Gastrocnemius medialis (tissue), 4 donors: ENCODE results near the gene ALOX5AP. TPM values are rescaled to one million over a fixed set of nuclear protein-coding genes. Genes with fewer than 3 reads are reported as not detected.

ENCODE experiments used
- ATAC-seq, 2 donors: fragments of 150-250 bp; one replicate each; pipeline ENCODE4 v1.9.1; 2016
- DNase-seq, 2 donors: peaks; one replicate each; pipeline ENCODE4 v3.0.0-alpha.2; 2019
- H3K27ac ChIP-seq, 4 donors: fragments of 200-600 bp; sonication (generic); 1 replicate in 1 of 4; 2 replicates in 3 of 4; pipeline ENCODE4 v1.5.1; 2016 to 2018; ENCODE audit warnings: mild to moderate bottlenecking in 2 of 4, moderate library complexity in 1 of 4
- H3K27me3 ChIP-seq, 3 donors: fragments of 200-600 bp; sonication (generic) in 2 of 3; 1 replicate in 1 of 3; 2 replicates in 2 of 3; pipeline versions ENCODE4 v1.5.1 to v1.6.0; 2016 to 2019; ENCODE audit warnings: mild to moderate bottlenecking in 1 of 3, moderate library complexity in 1 of 3
- H3K36me3 ChIP-seq, 2 donors: fragments of 200-600 bp; sonication (generic) in 1 of 2; one replicate each; pipeline ENCODE4 v1.5.1; 2017 to 2018
- H3K4me1 ChIP-seq, 2 donors: fragments of 200-600 bp; sonication (generic) in 1 of 2; one replicate each; pipeline ENCODE4 v1.5.1; 2016 to 2017; ENCODE audit warnings: mild to moderate bottlenecking in 2 of 2
- H3K4me3 ChIP-seq, 4 donors: fragments of 200-600 bp; sonication (generic) in 3 of 4; 1 replicate in 1 of 4; 2 replicates in 3 of 4; pipeline ENCODE4 v1.5.1; 2016 to 2019; ENCODE audit warnings: mild to moderate bottlenecking in 2 of 4
- H3K9me3 ChIP-seq, 3 donors: fragments of 200-600 bp; sonication (generic) in 2 of 3; 1 replicate in 1 of 3; 2 replicates in 2 of 3; pipeline ENCODE4 v1.5.1; 2016 to 2019
- CTCF ChIP-seq, 5 experiments: fragments of 450-650 bp in 3 of 5; fragments of 200-600 bp in 2 of 5; sonication (generic) in 2 of 5; IDR thresholded peaks in 4 of 5; conservative IDR thresholded peaks in 1 of 5; 1 replicate in 4 of 5; 2 replicates in 1 of 5; pipeline ENCODE4 v1.5.1; 2016 to 2019; ENCODE audit warnings: antibody characterized with exemption in 5 of 5, mild to moderate bottlenecking in 3 of 5, moderate library complexity in 3 of 5
- POLR2A ChIP-seq, 2 donors: fragments of 450-650 bp; IDR thresholded peaks; one replicate each; pipeline ENCODE4 v1.6.1; 2017; ENCODE audit warnings: antibody characterized with exemption in 2 of 2, mild to moderate bottlenecking in 2 of 2, moderate library complexity in 2 of 2
- in situ Hi-C, 4 donors: fragments of 200-750 bp; cut with MboI; loops; one replicate each; pipeline versions ENCODE4 v1.15.0 to v1.8.0; 2017; ENCODE audit warnings: low sequenced_read_pairs in 4 of 4
- intact Hi-C: fragments of 100-400 bp; cut with DNase I; formaldehyde crosslinking; loops from one replicate; pipeline ENCODE4 v1.15.1; 2023; ENCODE audit warnings: low total_unique reads
- total RNA-seq, 4 donors: library from RNA; depleted of rRNA; stranded (reverse); fragments of >200 nt; gene quantifications; one replicate each; pipeline versions ENCODE4 v1.1.0 to v1.2.3, GENCODE V29; 2016

Gene ALOX5AP
- total RNA-seq, 4 donors from 2014 or later: 5.3 to 9.1 (median 7.1) TPM

- in situ Hi-C loops: loop anchor here in 1 of 4 donors (25.0 kb wide), 1 partner anchor 661 kb away; no protein-coding TSS in a partner anchor
Measured at GRCh38 chr13:30797847-30798535, 62.6 kb downstream of the ALOX5AP start.

GRCh38 chr13:30798776-30799355 lies 63.5 kb downstream of the ALOX5AP start:
- in situ Hi-C loops (loop anchor here in 1 of 4 donors (25.0 kb wide), 1 partner anchor 662 kb away; no protein-coding TSS in a partner anchor), intact Hi-C loops (no loop called here)
- Histone ChIP-seq H3K27me3 (no peaks in the 10 kb centered on the region), H3K36me3 (no peaks in the 10 kb centered on the region), H3K4me1 (peaks cover 6 to 12% of the 10 kb centered on the region in 2 donors), H3K4me3 (no peak overlapping the region), H3K9me3 (no peaks in the 10 kb centered on the region), H3K27ac (no peak overlapping the region)
- DNase-seq (no peak), ATAC-seq (no peak)
- no peak for TF ChIP-seq POLR2A (IDR thresholded peaks at IDR 0.05)

More at GRCh38 chr13:30797847-30798535, 62.6 kb downstream of the ALOX5AP start:
- H3K27me3 ChIP-seq: no peaks in the 10 kb centered on the region
- H3K9me3 ChIP-seq: no peaks in the 10 kb centered on the region
- DNase-seq (no peak), ATAC-seq (no peak)
- H3K36me3 ChIP-seq: no peaks in the 10 kb centered on the region
- H3K4me1 ChIP-seq: peaks cover 4 to 7% of the 10 kb centered on the region in 2 donors
- H3K4me3 ChIP-seq: no peak overlapping the region
- intact Hi-C loops: no loop called here
- TF ChIP-seq POLR2A (IDR thresholded peaks at IDR 0.05): no peak
- TF ChIP-seq CTCF (IDR thresholded peaks at IDR 0.05 in 4 of 5, conservative IDR thresholded peaks at IDR 0.05 in 1 of 5): no peak
- H3K27ac ChIP-seq: no peak overlapping the region

- H3K27ac ChIP-seq: no peak overlapping the region
- intact Hi-C loops (no loop called here), in situ Hi-C loops (loop anchor here in 1 of 4 donors (25.0 kb wide), 1 partner anchor 662 kb away; no protein-coding TSS in a partner anchor)
- H3K27me3 ChIP-seq: no peaks in the 10 kb centered on the region
- ATAC-seq (no peak), DNase-seq (no peak)
- H3K9me3 ChIP-seq: no peaks in the 10 kb centered on the region
- H3K36me3 ChIP-seq: no peaks in the 10 kb centered on the region
- H3K4me3 ChIP-seq: no peak overlapping the region
- peaks cover 6 to 17% of the 10 kb centered on the region in 2 donors for H3K4me1 ChIP-seq
- no peak for TF ChIP-seq CTCF (IDR thresholded peaks at IDR 0.05 in 4 of 5, conservative IDR thresholded peaks at IDR 0.05 in 1 of 5)
- no peak for TF ChIP-seq POLR2A (IDR thresholded peaks at IDR 0.05)
Measured at GRCh38 chr13:30799356-30799824, 64.0 kb downstream of the ALOX5AP start.

GRCh38 chr13:30800107-30800506 lies 64.8 kb downstream of the ALOX5AP start:
- in situ Hi-C loops: loop anchor here in 3 of 4 donors (10.0 to 25.0 kb wide), 2 partner anchors 115 to 663 kb away; no protein-coding TSS in a partner anchor
- Histone ChIP-seq H3K4me3 (no peak overlapping the region), H3K27me3 (no peaks in the 10 kb centered on the region), H3K9me3 (no peaks in the 10 kb centered on the region), H3K27ac (no peak overlapping the region), H3K4me1 (peaks cover 6 to 20% of the 10 kb centered on the region in 2 donors), H3K36me3 (no peaks in the 10 kb centered on the region)
- ATAC-seq (no peak), DNase-seq (no peak)
- intact Hi-C loops: loop anchor here (5.0 to 10.0 kb wide), 5 partner anchors 245 to 545 kb away; partner anchors contain the start of genes HMGB1 and UBE2L5
- no peak for TF ChIP-seq POLR2A (IDR thresholded peaks at IDR 0.05)
- no peak for TF ChIP-seq CTCF (IDR thresholded peaks at IDR 0.05 in 4 of 5, conservative IDR thresholded peaks at IDR 0.05 in 1 of 5)

GRCh38 chr13:30802501-30802900 lies 67.2 kb downstream of the ALOX5AP start:
- Histone ChIP-seq H3K4me3 (peak overlapping the region in 2 of 4 donors; percentile 55 to 72), H3K27me3 (no peaks in the 10 kb centered on the region), H3K27ac (peak overlapping the region in 1 of 4 donors; percentile 55), H3K36me3 (no peaks in the 10 kb centered on the region), H3K9me3 (no peaks in the 10 kb centered on the region), H3K4me1 (peaks cover 0 to 16% of the 10 kb centered on the region in 2 donors)
- TF ChIP-seq CTCF (IDR thresholded peaks at IDR 0.05 in 4 of 5, conservative IDR thresholded peaks at IDR 0.05 in 1 of 5) (no peak), POLR2A (IDR thresholded peaks at IDR 0.05) (no peak)
- DNase-seq (no peak), ATAC-seq (peak; percentile 4 to 9)
- in situ Hi-C loops (loop anchor here in 3 of 4 donors (10.0 to 25.0 kb wide), 2 partner anchors 118 to 665 kb away; no protein-coding TSS in a partner anchor), intact Hi-C loops (loop anchor here (2.0 to 10.0 kb wide), 7 partner anchors 128 to 548 kb away; partner anchors contain the start of genes HMGB1, UBE2L5 and USPL1)
